ENCODE measurements around the gene FLOT2. TPM values are rescaled to one million over a fixed set of nuclear protein-coding genes. Genes with fewer than 3 reads are reported as not detected.

The FLOT2 gene
- total and polyA plus RNA-seq, 2 of the 8 experiments (the other 6 are each of a cell fraction or from before 2014, with no cell fraction given), result 116 to 189 TPM

GRCh38 chr17:28910534-28910933 lies 13.0 kb upstream of the FLOT2 start:
- H2BK12ac ChIP-seq (ENCODE audit: low read depth, low read length), result no peak overlapping the region
- peaks cover 69 to 95% (median 90%) of the 10 kb centered on the region in 4 experiments for H3K36me3 ChIP-seq (ENCODE audit: control insufficient read depth in 2 of 4, insufficient read depth in 4 of 4, low read length in 3 of 4)
- H3K4ac ChIP-seq (replicated peaks; ENCODE audit: insufficient read length, low read depth, low read length), result no peak overlapping the region
- H3K27me3 ChIP-seq (replicated peaks in 1 of 4; ENCODE audit: control insufficient read depth in 3 of 4, extremely low read depth in 1 of 4, insufficient read depth in 3 of 4, low read length in 3 of 4), result no peaks in the 10 kb centered on the region
- no peak for DNase-seq (ENCODE audit: low read depth in 1 of 2, low spot score in 2 of 2)
- no peak overlapping the region for H3K23ac ChIP-seq (ENCODE audit: insufficient read length)
- H3K18ac ChIP-seq (ENCODE audit: extremely low read depth, low read length), result no peak overlapping the region
- no peak overlapping the region for H2AFZ ChIP-seq (ENCODE audit: low read length)
- H2AK5ac ChIP-seq (ENCODE audit: low read depth, low read length), result no peak overlapping the region
- no peak overlapping the region for H2BK120ac ChIP-seq (replicated peaks; ENCODE audit: low read depth, low read length)
- no peak overlapping the region for H4K91ac ChIP-seq (replicated peaks; ENCODE audit: insufficient read length, low read length)
- WGBS, 2 experiments (ENCODE audit: extremely low coverage in 1 of 2, insufficient coverage in 1 of 2, insufficient read length in 1 of 2, insufficient replicate concordance in 2 of 2, low coverage in 1 of 2, low lambda C conversion rate in 2 of 2, missing lambda C conversion rate in 1 of 2), result 100% methylated on average over 1 of the region's 1 CpG; no CpG with 5 or more reads in 1 of the 2 experiments
- no peak overlapping the region for H3K4me3 ChIP-seq (ENCODE audit: extremely low read depth in 1 of 4, insufficient read depth in 2 of 4, low read depth in 3 of 4, low read length in 4 of 4)
- H3K23me2 ChIP-seq (ENCODE audit: low read depth, low read length), result no peaks in the 10 kb centered on the region
- FAIRE-seq, result no peak
- H3K9me3 ChIP-seq (ENCODE audit: insufficient read depth in 2 of 2, low read depth in 1 of 2, low read length in 1 of 2), result no peaks in the 10 kb centered on the region
- no peak overlapping the region for H2BK5ac ChIP-seq (ENCODE audit: low read depth, low read length)
- H3K27ac ChIP-seq (ENCODE audit: low read depth, low read length), result no peak overlapping the region
- no peak overlapping the region for H3K56ac ChIP-seq (replicated peaks; ENCODE audit: insufficient read length, low read depth, low read length)
- H4K5ac ChIP-seq (ENCODE audit: insufficient read length, low read depth, low read length), result no peak overlapping the region
- H3K4me2 ChIP-seq (ENCODE audit: insufficient read depth in 1 of 2, low read depth in 2 of 2, low read length in 2 of 2), result no peak overlapping the region
- H3K79me1 ChIP-seq (ENCODE audit: low read depth, low read length), result peaks cover 3% of the 10 kb centered on the region; the same call in 1 of the 2 replicates
- H4K8ac ChIP-seq (ENCODE audit: extremely low read depth, insufficient read depth, low read length), result no peak overlapping the region
- no peak overlapping the region for H3K14ac ChIP-seq (ENCODE audit: insufficient read length)
- H3K79me2 ChIP-seq (ENCODE audit: control insufficient read depth in 1 of 2, insufficient read depth in 2 of 2, low read length in 2 of 2), result no peaks in the 10 kb centered on the region
- peaks cover 0 to 6% (median 0%) of the 10 kb centered on the region in 4 experiments; a peak in 5 of 7 replicates for H3K4me1 ChIP-seq (replicated peaks in 1 of 4; ENCODE audit: control insufficient read depth in 3 of 4, insufficient read depth in 4 of 4, low read length in 3 of 4)
- H2BK15ac ChIP-seq (ENCODE audit: low read length), result no peak overlapping the region
- ChIA-PET CTCF (ENCODE audit: partially characterized antibody) (interaction anchor here (0.8 to 9.6 kb wide), 13 partner anchors 12 to 207 kb away, joined by 3 to 123 read pairs (median 4); partner anchors contain the start of genes FLOT2 and TLCD1), POLR2A (ENCODE audit: partially characterized antibody) (interaction anchor here (0.7 to 4.1 kb wide), 10 partner anchors 12 to 191 kb away, joined by 3 to 29 read pairs (median 4); partner anchors contain the start of genes FLOT2, RPL23A and TLCD1)
- H4K20me1 ChIP-seq (replicated peaks in 1 of 2; ENCODE audit: control insufficient read depth in 1 of 2, insufficient read depth in 2 of 2, low read length in 2 of 2), result peaks cover 6 to 21% of the 10 kb centered on the region in 2 experiments
- H2BK20ac ChIP-seq (ENCODE audit: low read length), result no peak overlapping the region
- no peak overlapping the region; a peak in 1 of 7 replicates for H3K9ac ChIP-seq (replicated peaks in 1 of 4; ENCODE audit: extremely low read depth in 1 of 4, low read depth in 3 of 4, low read length in 3 of 4)
- no peak for TF ChIP-seq CHD2 (IDR thresholded peaks at IDR 0.05; ENCODE audit: low read length)
- no peak for TF ChIP-seq GABPA (IDR thresholded peaks at IDR 0.05; ENCODE audit: borderline replicate concordance, insufficient read depth, low read length)
- TF ChIP-seq, protein P1, sequence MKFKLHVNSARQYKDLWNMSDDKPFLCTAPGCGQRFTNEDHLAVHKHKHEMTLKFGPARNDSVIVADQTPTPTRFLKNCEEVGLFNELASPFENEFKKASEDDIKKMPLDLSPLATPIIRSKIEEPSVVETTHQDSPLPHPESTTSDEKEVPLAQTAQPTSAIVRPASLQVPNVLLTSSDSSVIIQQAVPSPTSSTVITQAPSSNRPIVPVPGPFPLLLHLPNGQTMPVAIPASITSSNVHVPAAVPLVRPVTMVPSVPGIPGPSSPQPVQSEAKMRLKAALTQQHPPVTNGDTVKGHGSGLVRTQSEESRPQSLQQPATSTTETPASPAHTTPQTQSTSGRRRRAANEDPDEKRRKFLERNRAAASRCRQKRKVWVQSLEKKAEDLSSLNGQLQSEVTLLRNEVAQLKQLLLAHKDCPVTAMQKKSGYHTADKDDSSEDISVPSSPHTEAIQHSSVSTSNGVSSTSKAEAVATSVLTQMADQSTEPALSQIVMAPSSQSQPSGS (IDR thresholded peaks at IDR 0.05; ENCODE audit: low read length), result no peak
- no peak for TF ChIP-seq EGR1 (IDR thresholded peaks at IDR 0.05; ENCODE audit: borderline replicate concordance, low read depth, low read length)
- no peak for TF ChIP-seq MAX (IDR thresholded peaks at IDR 0.05)
- no peak for TF ChIP-seq MAFK (IDR thresholded peaks at IDR 0.05; ENCODE audit: low read depth, low read length)
- TF ChIP-seq EP300 (IDR thresholded peaks at IDR 0.05; ENCODE audit: borderline replicate concordance in 1 of 2, low read depth in 2 of 2, low read length in 2 of 2), result no peak
- TF ChIP-seq, protein P2, sequence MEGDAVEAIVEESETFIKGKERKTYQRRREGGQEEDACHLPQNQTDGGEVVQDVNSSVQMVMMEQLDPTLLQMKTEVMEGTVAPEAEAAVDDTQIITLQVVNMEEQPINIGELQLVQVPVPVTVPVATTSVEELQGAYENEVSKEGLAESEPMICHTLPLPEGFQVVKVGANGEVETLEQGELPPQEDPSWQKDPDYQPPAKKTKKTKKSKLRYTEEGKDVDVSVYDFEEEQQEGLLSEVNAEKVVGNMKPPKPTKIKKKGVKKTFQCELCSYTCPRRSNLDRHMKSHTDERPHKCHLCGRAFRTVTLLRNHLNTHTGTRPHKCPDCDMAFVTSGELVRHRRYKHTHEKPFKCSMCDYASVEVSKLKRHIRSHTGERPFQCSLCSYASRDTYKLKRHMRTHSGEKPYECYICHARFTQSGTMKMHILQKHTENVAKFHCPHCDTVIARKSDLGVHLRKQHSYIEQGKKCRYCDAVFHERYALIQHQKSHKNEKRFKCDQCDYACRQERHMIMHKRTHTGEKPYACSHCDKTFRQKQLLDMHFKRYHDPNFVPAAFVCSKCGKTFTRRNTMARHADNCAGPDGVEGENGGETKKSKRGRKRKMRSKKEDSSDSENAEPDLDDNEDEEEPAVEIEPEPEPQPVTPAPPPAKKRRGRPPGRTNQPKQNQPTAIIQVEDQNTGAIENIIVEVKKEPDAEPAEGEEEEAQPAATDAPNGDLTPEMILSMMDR (IDR thresholded peaks at IDR 0.05; ENCODE audit: control extremely low read depth in 1 of 3, insufficient read depth in 1 of 3, low read depth in 1 of 3, low read length in 3 of 3), result no peak
- TF ChIP-seq POU5F1 (IDR thresholded peaks at IDR 0.05; ENCODE audit: low read depth, low read length), result no peak

Data from H1 (cell line).